ENCODE results near the gene IPPK.
A peak's percentile ranks its signal among the peaks of the same experiment; 100 is the strongest.
"Not testable (repeated sequence)": the region's sequence is repeated elsewhere in the genome, so short reads cannot be mapped to it uniquely, and the experiment has no call there.

Gene IPPK

DNA sequence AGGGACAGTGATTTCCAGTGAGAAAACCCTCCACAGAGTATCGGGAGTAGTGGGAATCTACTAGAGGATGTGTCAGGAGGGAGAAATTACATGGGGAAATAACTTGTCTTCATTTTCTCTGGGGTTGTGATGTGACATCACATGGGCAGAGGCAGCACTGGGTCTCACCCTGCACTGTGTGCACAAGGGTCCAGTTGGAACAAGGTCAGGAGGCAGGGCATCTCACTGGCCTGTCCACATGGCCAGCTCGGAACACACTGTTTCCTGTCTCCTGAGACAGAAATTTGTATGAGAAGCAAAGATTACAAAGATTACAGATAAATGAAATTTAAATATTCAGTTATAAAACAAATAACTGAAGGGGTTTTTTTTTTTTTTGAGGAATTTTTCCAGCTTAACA, 71.5 kb downstream of the IPPK start (continued):
- TF ChIP-seq ZNF214 (tag by site-specific recombination; IDR thresholded peaks at IDR 0.05; ENCODE audit: borderline replicate concordance) (no peak), ZNF473 (tag by site-specific recombination; IDR thresholded peaks at IDR 0.05) (no peak), ZNF560 (tag by site-specific recombination; IDR thresholded peaks at IDR 0.05; ENCODE audit: borderline replicate concordance) (no peak), ZNF112 (tag by site-specific recombination; IDR thresholded peaks at IDR 0.05) (no peak), RBAK (tag by site-specific recombination; IDR thresholded peaks at IDR 0.05) (no peak), ZNF660 (tag by site-specific recombination; IDR thresholded peaks at IDR 0.05) (no peak), ZNF266 (tag by site-specific recombination; IDR thresholded peaks at IDR 0.05; ENCODE audit: low read depth) (no peak), ZNF140 (tag by site-specific recombination; IDR thresholded peaks at IDR 0.05) (no peak), ZNF571 (tag by site-specific recombination; IDR thresholded peaks at IDR 0.05) (no peak)

DNA sequence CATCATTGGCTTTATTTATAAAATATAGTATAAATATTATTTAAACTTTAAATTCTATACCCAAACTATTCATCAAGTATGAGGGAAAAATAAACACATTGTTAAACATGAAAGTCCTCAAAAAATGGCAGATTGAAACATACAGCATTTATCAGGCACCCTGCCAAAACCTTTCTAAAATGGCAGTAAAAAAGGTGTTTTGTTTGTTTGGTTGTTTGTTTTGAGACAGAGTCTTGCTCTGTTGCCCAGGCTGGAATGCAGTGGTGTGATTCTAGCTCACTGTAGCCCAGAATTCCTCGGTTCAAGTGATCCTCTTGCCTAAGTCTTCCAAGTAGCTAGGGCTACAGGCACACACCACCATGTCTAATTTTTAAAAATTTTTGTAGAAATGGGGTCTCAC, 74.0 kb downstream of the IPPK start:
- CTCF ChIA-PET = no interaction called here
- POLR2A ChIA-PET = no interaction called here
- Histone ChIP-seq H3K9me3 (ENCODE audit: control insufficient read depth, insufficient read depth, low read depth, low read length) (no peaks in the 10 kb centered on the region), H3K27ac (ENCODE audit: extremely low read depth, low read depth, low read length) (no peak overlapping the region), H3K36me3 (ENCODE audit: control insufficient read depth in 2 of 2, insufficient read depth in 1 of 2, low read length in 2 of 2) (no peaks in the 10 kb centered on the region), H3K4me3 (ENCODE audit: low read depth, low read length) (no peak overlapping the region), H3K4me1 (ENCODE audit: control insufficient read depth, insufficient read depth, low read length) (no peaks in the 10 kb centered on the region; the same call in 1 of the 2 replicates)
- no peak for TF ChIP-seq ZBTB17 (tag by site-specific recombination; IDR thresholded peaks at IDR 0.05)
- TF ChIP-seq, protein P1, sequence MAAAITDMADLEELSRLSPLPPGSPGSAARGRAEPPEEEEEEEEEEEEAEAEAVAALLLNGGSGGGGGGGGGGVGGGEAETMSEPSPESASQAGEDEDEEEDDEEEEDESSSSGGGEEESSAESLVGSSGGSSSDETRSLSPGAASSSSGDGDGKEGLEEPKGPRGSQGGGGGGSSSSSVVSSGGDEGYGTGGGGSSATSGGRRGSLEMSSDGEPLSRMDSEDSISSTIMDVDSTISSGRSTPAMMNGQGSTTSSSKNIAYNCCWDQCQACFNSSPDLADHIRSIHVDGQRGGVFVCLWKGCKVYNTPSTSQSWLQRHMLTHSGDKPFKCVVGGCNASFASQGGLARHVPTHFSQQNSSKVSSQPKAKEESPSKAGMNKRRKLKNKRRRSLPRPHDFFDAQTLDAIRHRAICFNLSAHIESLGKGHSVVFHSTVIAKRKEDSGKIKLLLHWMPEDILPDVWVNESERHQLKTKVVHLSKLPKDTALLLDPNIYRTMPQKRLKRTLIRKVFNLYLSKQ (tag by site-specific recombination; IDR thresholded peaks at IDR 0.05; ENCODE audit: borderline replicate concordance) = no peak
- TF ChIP-seq, protein P2, sequence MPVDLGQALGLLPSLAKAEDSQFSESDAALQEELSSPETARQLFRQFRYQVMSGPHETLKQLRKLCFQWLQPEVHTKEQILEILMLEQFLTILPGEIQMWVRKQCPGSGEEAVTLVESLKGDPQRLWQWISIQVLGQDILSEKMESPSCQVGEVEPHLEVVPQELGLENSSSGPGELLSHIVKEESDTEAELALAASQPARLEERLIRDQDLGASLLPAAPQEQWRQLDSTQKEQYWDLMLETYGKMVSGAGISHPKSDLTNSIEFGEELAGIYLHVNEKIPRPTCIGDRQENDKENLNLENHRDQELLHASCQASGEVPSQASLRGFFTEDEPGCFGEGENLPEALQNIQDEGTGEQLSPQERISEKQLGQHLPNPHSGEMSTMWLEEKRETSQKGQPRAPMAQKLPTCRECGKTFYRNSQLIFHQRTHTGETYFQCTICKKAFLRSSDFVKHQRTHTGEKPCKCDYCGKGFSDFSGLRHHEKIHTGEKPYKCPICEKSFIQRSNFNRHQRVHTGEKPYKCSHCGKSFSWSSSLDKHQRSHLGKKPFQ (tag by site-specific recombination; IDR thresholded peaks at IDR 0.05) = no peak
- no peak for TF ChIP-seq ZNF555 (tag by site-specific recombination; conservative IDR thresholded peaks at IDR 0.05)
- TF ChIP-seq ZNF121 (tag by site-specific recombination; IDR thresholded peaks at IDR 0.05) = 0 out of 2 replicates have a peak, but pooled peaks have one; percentile 33
- no peak for TF ChIP-seq ZNF157 (tag by site-specific recombination; IDR thresholded peaks at IDR 0.05)
- TF ChIP-seq, protein P3, sequence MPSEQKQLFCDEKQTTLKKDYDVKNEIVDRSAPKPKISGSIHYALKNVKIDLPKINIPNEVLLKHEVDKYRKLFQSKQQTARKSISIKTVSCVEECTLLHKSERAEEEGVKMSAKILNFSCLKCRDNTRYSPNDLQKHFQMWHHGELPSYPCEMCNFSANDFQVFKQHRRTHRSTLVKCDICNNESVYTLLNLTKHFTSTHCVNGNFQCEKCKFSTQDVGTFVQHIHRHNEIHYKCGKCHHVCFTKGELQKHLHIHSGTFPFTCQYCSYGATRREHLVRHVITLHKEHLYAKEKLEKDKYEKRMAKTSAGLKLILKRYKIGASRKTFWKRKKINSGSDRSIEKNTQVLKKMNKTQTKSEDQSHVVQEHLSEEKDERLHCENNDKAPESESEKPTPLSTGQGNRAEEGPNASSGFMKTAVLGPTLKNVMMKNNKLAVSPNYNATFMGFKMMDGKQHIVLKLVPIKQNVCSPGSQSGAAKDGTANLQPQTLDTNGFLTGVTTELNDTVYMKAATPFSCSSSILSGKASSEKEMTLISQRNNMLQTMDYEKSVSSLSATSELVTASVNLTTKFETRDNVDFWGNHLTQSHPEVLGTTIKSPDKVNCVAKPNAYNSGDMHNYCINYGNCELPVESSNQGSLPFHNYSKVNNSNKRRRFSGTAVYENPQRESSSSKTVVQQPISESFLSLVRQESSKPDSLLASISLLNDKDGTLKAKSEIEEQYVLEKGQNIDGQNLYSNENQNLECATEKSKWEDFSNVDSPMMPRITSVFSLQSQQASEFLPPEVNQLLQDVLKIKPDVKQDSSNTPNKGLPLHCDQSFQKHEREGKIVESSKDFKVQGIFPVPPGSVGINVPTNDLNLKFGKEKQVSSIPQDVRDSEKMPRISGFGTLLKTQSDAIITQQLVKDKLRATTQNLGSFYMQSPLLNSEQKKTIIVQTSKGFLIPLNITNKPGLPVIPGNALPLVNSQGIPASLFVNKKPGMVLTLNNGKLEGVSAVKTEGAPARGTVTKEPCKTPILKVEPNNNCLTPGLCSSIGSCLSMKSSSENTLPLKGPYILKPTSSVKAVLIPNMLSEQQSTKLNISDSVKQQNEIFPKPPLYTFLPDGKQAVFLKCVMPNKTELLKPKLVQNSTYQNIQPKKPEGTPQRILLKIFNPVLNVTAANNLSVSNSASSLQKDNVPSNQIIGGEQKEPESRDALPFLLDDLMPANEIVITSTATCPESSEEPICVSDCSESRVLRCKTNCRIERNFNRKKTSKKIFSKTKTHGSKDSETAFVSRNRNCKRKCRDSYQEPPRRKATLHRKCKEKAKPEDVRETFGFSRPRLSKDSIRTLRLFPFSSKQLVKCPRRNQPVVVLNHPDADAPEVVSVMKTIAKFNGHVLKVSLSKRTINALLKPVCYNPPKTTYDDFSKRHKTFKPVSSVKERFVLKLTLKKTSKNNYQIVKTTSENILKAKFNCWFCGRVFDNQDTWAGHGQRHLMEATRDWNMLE (tag by site-specific recombination; conservative IDR thresholded peaks at IDR 0.05; ENCODE audit: low read depth) = no peak

DNA sequence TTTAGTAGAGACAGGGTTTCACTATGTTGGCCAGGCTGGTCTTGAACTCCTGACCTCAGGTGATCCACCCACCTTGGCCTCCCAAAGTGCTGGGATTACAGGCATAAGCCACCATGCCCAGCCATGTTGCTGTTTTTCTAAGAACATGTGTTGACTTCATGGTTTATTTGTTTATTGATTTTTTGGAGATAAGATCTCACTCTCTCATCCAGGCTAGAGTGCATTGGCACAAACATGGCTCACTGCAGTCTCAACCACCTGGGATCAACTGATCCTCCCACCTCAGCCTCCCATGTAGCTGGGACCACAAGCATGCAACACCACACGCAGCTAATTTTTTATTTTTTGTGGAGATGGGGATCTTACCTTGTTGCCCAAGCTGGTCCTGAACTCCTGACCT, 74.9 kb downstream of the IPPK start:
- H3K27ac ChIP-seq (ENCODE audit: extremely low read depth, low read depth, low read length); POLR2A ChIA-PET; H3K9me3 ChIP-seq (ENCODE audit: control insufficient read depth, insufficient read depth, low read depth, low read length); CTCF ChIA-PET; H3K36me3 ChIP-seq (ENCODE audit: control insufficient read depth in 2 of 2, insufficient read depth in 1 of 2, low read length in 2 of 2); H3K4me3 ChIP-seq (ENCODE audit: low read depth, low read length); H3K4me1 ChIP-seq (ENCODE audit: control insufficient read depth, insufficient read depth, low read length): not testable (repeated sequence)
- TF ChIP-seq, protein P4, sequence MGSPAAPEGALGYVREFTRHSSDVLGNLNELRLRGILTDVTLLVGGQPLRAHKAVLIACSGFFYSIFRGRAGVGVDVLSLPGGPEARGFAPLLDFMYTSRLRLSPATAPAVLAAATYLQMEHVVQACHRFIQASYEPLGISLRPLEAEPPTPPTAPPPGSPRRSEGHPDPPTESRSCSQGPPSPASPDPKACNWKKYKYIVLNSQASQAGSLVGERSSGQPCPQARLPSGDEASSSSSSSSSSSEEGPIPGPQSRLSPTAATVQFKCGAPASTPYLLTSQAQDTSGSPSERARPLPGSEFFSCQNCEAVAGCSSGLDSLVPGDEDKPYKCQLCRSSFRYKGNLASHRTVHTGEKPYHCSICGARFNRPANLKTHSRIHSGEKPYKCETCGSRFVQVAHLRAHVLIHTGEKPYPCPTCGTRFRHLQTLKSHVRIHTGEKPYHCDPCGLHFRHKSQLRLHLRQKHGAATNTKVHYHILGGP (tag by site-specific recombination; IDR thresholded peaks at IDR 0.05) = 0 out of 2 replicates have a peak, but pooled peaks have one; percentile 15

Data from HEK293 (cell line).